Gastrocnemius medialis (tissue), 4 donors: ENCODE data around the gene DHH.

ENCODE experiments used
- CTCF ChIP-seq, 5 experiments: fragments of 450-650 bp in 3 of 5; fragments of 200-600 bp in 2 of 5; sonication (generic) in 2 of 5; IDR thresholded peaks in 4 of 5; conservative IDR thresholded peaks in 1 of 5; 1 replicate in 4 of 5; 2 replicates in 1 of 5; pipeline ENCODE4 v1.5.1; 2016 to 2019; ENCODE audit warnings: antibody characterized with exemption in 5 of 5, mild to moderate bottlenecking in 3 of 5, moderate library complexity in 3 of 5
- POLR2A ChIP-seq, 2 donors: fragments of 450-650 bp; IDR thresholded peaks; one replicate each; pipeline ENCODE4 v1.6.1; 2017; ENCODE audit warnings: antibody characterized with exemption in 2 of 2, mild to moderate bottlenecking in 2 of 2, moderate library complexity in 2 of 2

GRCh38 chr12:49105504-49106084, 11.0 kb upstream of the DHH start:
- TF ChIP-seq CTCF (IDR thresholded peaks at IDR 0.05 in 4 of 5, conservative IDR thresholded peaks at IDR 0.05 in 1 of 5), result no peak
- no peak for TF ChIP-seq POLR2A (IDR thresholded peaks at IDR 0.05)
